Right cardiac atrium (tissue), 5 donors: Measurements from ENCODE around the gene MANBA. TPM values are rescaled to one million over a fixed set of nuclear protein-coding genes. Genes with fewer than 3 reads are reported as not detected.
"Not testable (repeated sequence)": the region's sequence is repeated elsewhere in the genome, so short reads cannot be mapped to it uniquely, and the experiment has no call there.

Source experiments
- ATAC-seq, 2 donors: fragments of 200-7000 bp; cut with Tn5 transposase; one replicate each; pipeline versions ENCODE4 v1.8.0 to v1.9.1; 2020; ENCODE audit warnings: moderate library complexity in 2 of 2, mild to moderate bottlenecking in 1 of 2
- DNase-seq, 3 donors: peaks; one replicate each; pipeline ENCODE4 v3.0.0-alpha.2; 2020
- H3K27ac ChIP-seq: one replicate; pipeline ENCODE4 v1.5.1; 2013; ENCODE audit warnings: mild to moderate bottlenecking, low read length, control low read depth, moderate library complexity
- H3K27me3 ChIP-seq: one replicate; pipeline ENCODE4 v1.6.1; 2013; ENCODE audit not compliant: control insufficient read depth, insufficient read depth
- H3K4me1 ChIP-seq: one replicate; pipeline ENCODE4 v1.6.1; 2013; ENCODE audit warnings: low read length; ENCODE audit not compliant: control insufficient read depth, insufficient read depth
- H3K4me3 ChIP-seq: one replicate; pipeline ENCODE4 v1.5.1; 2013; ENCODE audit warnings: low read length, control low read depth
- H3K9me3 ChIP-seq: one replicate; pipeline ENCODE4 v1.6.1; 2013; ENCODE audit warnings: low read length; ENCODE audit not compliant: control insufficient read depth
- WGBS: extraction: QIAGEN DNeasy Blood & Tissue Kit; methylation state at CpG from one replicate; pipeline ENCODE4 v1.1.7; 2013; 5-methylcytosine and 5-hydroxymethylcytosine counted together
- intact Hi-C, 4 donors: fragments of 100-400 bp; cut with DNase I; formaldehyde crosslinking; loops; one replicate each; pipeline versions ENCODE4 v1.11.0 to v1.14.0; 2022 to 2023
- polyA plus RNA-seq: library from polyadenylated mRNA; stranded (reverse); fragments of 200-250 nt; gene quantifications from one replicate; pipeline ENCODE4 v1.2.3, GENCODE V29; 2013
- total RNA-seq, 4 donors: library from RNA; stranded (reverse); fragmentation: NEBNext Ultra II Directional; extraction: Animal tissue kit (Norgen Biotek cat#: 25700); gene quantifications; one replicate each; pipeline ENCODE4 v1.2.1, GENCODE V29; 2021
- donor health status: healthy with polysubstance abuse.
- donor health status: DM: no; HTN: yes; CAD: no.
- donor health status: DM: no; HTN: no; CAD: no.
- donor health status: DM: no; HTN: yes; CAD: no; lungs with severe emphysema.
- donor health status: DM: yes; HTN: yes; CAD: no.

Gene MANBA
- total and polyA plus RNA-seq, 5 donors, result 9.0 to 36.5 (median 31.2) TPM

DNA sequence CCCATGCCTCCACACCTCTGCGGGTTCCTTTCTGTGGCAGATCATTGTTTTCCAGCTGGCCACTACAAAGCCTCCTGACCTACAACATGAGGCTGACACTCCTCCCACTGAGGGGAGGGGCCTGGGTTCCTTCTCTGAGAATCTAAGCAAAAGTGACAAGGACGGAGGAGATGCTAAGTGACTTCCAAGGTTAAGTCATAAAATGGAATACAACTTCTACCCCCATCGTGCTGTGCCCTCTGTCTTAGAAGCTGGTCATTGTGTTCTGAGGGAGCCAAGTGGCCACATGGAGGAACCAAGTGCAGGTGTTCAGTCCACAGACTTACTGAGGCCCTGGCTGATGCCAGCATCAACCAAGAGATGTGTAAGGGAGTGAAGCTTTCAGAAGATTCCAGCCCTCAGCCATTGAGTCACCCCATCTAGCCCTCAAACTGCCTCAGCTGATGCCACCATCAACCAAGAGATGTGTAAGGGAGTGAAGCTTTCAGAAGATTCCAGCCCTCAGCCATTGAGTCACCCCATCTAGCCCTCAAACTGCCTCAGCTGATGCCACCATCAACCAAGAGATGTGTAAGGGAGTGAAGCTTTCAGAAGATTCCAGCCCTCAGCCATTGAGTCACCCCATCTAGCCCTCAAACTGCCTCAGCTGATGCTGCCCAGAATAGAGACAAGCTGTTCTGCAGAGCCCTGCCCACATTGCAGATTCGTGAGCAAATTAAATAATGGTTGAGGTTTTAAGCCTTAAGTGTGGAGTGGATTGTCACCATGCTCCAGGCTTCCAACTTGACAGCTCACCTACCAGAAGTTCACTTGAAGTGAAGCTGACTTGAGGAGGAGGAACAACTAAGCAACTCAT is 140.8 kb downstream of the MANBA start:
- H3K9me3 ChIP-seq, H3K27ac ChIP-seq, DNase-seq, H3K4me3 ChIP-seq, H3K27me3 ChIP-seq, H3K4me1 ChIP-seq: not testable (repeated sequence)
- 65% methylated on average over 4 of the region's 4 CpGs for WGBS
- ATAC-seq, result peak; percentile 7 to 10
- intact Hi-C loops, result loop anchor here (2.0 to 10.0 kb wide), 8 partner anchors 165 to 477 kb away; partner anchors contain the start of gene BDH2 (in 3 of the 4)

DNA sequence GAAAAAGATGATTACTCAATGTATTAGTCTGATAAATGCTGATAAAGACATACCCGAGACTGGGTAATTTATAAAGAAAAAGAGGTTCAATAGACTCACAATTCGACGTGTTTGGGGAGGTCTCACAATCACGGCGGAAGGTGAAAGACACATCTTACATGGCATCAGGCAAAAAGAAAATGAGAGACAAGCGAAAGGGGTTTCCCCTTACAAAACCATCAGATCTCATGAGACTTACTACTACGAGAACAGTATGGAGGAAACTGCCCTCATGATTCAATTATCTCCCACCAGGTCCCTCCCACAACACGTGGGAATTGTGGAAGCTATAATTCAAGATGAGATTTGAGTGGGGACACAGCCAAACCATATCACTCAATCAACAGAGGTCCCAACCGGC is 141.7 kb downstream of the MANBA start:
- not testable (repeated sequence) for ATAC-seq, H3K4me1 ChIP-seq, H3K4me3 ChIP-seq, H3K9me3 ChIP-seq, DNase-seq, H3K27ac ChIP-seq, H3K27me3 ChIP-seq
- 67% methylated on average over 9 of the region's 9 CpGs for WGBS
- intact Hi-C loops, result loop anchor here in 1 of 4 donors (10.0 kb wide), 1 partner anchor 164 kb away; no protein-coding TSS in a partner anchor

DNA sequence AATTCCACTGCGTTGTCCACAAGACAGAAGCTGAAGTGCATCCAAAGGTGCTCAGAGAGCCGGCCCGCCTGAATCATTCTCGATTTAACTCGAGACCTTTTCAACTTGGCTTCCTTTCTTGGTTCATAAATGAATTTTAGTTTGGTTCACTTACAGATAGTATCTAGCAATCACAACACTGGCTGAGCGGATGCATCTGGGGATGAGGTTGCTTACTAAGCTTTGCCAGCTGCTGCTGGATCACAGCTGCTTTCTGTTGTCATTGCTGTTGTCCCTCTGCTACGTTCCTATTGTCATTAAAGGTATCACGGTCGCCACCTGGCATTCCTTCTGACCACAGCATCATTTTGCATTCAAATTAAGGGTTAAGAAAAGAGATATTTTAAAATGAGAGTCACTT is 144.1 kb downstream of the MANBA start:
- WGBS, result 63% methylated on average over 9 of the region's 9 CpGs
- no peaks in the 10 kb centered on the region for H3K9me3 ChIP-seq
- DNase-seq (no peak), ATAC-seq (no peak)
- no peak overlapping the region for H3K27ac ChIP-seq
- intact Hi-C loops, result loop anchor here in 1 of 4 donors (10.0 kb wide), 1 partner anchor 162 kb away; no protein-coding TSS in a partner anchor
- no peak overlapping the region for H3K4me3 ChIP-seq
- peaks cover 2% of the 10 kb centered on the region for H3K4me1 ChIP-seq
- H3K27me3 ChIP-seq, result no peaks in the 10 kb centered on the region

DNA sequence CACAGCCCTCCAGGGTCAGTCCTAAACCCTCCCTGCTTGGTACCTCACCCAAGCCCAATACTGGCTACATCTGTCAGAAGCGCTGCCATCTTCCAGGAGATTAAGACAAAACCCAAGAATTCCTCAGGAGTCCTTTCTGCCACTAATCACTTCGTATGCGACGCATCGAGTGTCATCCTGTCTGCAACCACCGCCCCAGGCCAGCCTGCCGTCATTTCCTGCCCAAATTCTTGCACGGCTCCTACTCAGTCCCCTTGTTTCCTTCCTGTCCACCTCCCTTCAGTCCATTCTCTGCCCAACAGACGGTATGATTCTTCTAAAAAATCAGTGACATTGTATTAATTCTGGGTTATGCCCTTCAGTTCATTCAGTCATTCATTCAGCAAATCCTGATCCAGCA is 146.0 kb downstream of the MANBA start:
- Histone ChIP-seq H3K27ac (peak overlapping the region; percentile 20), H3K4me3 (no peak overlapping the region), H3K27me3 (no peaks in the 10 kb centered on the region), H3K9me3 (no peaks in the 10 kb centered on the region), H3K4me1 (no peaks in the 10 kb centered on the region)
- no peak for DNase-seq
- ATAC-seq, result peak; percentile 34 to 74
- 66% methylated on average over 9 of the region's 9 CpGs for WGBS
- intact Hi-C loops, result loop anchor here in 1 of 4 donors (10.0 kb wide), 1 partner anchor 160 kb away; no protein-coding TSS in a partner anchor

DNA sequence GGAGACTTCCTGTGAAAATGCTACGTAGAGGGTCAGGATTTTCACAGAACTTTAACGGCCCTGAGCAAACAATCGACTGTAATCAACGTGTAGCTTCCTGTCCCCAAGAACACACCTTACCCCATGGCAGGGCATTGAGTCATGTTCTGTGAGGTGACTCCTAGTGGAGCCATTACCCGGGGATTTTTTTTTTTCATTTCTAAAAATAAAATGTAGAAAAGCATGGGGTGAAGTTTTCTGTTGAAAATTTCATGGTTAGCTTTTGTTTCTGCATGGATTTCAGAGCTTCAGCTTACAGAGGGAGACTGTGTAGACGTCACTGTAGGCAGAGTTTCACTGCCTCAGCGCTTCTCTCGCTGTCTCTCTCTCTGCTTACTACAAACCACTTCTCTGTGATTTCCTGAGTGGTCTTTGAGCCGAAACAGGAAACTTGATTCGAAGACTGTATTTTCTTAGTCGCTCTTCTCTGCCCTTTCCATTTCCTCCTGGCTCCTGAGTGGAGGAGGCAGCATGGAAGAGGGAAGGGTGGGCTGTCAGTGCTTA is 147.9 kb downstream of the MANBA start:
- Histone ChIP-seq H3K4me3 (no peak overlapping the region), H3K4me1 (no peaks in the 10 kb centered on the region), H3K27ac (no peak overlapping the region), H3K9me3 (no peaks in the 10 kb centered on the region), H3K27me3 (no peaks in the 10 kb centered on the region)
- peak in 1 of 2 donors; percentile 52 for ATAC-seq
- 51% methylated on average over 11 of the region's 11 CpGs for WGBS
- intact Hi-C loops, result loop anchor here in 1 of 4 donors (10.0 kb wide), 1 partner anchor 158 kb away; no protein-coding TSS in a partner anchor
- DNase-seq, result no peak

DNA sequence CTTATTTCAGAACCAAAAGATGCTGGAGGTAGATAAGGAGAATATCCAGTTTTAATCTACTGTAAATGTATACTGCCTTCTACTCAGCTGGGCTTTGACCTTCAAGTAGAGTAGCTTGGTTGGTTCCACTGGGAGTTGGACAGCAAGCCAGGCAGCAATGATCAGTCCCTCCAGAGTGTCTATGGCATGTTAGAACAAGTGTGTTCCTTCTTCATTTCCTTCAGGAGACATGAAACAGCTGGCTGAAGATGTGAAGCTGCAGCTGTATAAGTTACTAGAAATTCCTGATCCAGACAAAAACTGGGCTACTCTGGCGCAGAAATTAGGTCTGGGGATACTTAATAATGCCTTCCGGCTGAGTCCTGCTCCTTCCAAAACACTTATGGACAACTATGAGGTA is 148.6 kb downstream of the MANBA start:
- H3K9me3 ChIP-seq, result no peaks in the 10 kb centered on the region
- DNase-seq (no peak), ATAC-seq (no peak)
- WGBS, result 95% methylated on average over 2 of the region's 2 CpGs
- no peak overlapping the region for H3K27ac ChIP-seq
- intact Hi-C loops, result loop anchor here in 1 of 4 donors (10.0 kb wide), 1 partner anchor 157 kb away; no protein-coding TSS in a partner anchor
- H3K4me3 ChIP-seq, result no peak overlapping the region
- no peaks in the 10 kb centered on the region for H3K4me1 ChIP-seq
- H3K27me3 ChIP-seq, result no peaks in the 10 kb centered on the region

DNA sequence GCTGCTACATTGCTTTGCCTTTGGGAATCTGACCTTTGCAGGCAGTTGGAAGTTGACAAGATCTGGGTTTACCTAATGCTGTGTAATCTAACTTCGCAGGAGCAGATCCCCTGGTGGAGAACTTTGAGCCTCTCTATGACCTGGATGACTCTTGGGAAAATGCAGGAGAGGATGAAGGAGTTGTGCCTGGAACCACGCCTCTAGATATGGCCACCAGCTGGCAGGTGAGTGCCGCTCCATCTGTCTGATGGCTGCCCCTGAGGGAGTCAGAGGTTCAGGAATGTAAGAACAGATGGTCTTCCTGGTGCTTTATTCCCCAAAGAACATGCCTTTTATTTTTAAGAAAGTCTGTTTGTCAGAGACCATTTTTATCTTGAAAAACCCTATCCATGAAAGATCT is 150.3 kb downstream of the MANBA start:
- Histone ChIP-seq H3K27ac (no peak overlapping the region), H3K4me1 (peaks cover 2% of the 10 kb centered on the region), H3K4me3 (no peak overlapping the region), H3K9me3 (no peaks in the 10 kb centered on the region), H3K27me3 (no peaks in the 10 kb centered on the region)
- WGBS, result 89% methylated on average over 3 of the region's 3 CpGs
- no peak for DNase-seq
- no peak for ATAC-seq
- intact Hi-C loops, result loop anchor here in 1 of 4 donors (10.0 kb wide), 1 partner anchor 156 kb away; no protein-coding TSS in a partner anchor

DNA sequence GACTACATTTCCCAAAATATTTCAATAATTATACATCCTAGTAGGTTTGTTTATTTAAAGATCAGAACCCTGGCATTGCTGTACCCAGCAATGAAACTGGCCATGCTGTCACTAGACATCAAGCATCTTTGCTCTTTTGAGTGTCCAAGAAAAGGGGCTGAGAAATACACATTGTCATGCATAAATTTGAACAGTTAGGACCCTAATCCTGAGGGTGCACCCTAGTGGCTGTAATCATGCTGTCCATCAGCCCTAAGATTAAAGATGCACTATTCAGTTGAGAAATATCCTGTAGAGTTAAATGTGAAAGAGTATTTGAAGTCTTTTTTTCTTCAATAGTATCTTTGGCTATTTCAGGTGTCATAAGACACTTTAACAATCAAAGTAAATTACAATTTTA is 150.8 kb downstream of the MANBA start:
- Histone ChIP-seq H3K27me3 (no peaks in the 10 kb centered on the region), H3K4me1 (peaks cover 2% of the 10 kb centered on the region), H3K9me3 (no peaks in the 10 kb centered on the region), H3K4me3 (no peak overlapping the region), H3K27ac (no peak overlapping the region)
- ATAC-seq (no peak), DNase-seq (no peak)
- intact Hi-C loops, result loop anchor here in 1 of 4 donors (10.0 kb wide), 1 partner anchor 155 kb away; no protein-coding TSS in a partner anchor

DNA sequence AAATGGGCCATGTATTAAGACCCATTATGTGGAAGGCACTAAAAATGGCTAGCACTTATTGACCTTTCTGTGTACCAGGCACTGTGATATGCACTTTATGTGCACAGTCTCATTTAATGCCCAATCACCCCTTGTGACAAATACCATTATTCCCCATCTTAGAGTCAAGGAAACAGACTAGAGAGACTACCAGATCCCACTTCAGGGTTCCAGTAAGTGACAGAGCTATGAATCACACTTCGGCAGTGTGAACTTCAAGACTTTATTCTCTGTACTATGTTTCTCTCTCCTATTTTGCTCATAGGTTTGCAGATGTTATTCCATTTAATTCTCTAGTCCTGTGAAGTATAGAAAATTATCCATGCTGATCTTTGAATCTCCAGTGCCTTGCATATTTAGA is 152.6 kb downstream of the MANBA start:
- H3K27ac ChIP-seq, result no peak overlapping the region
- no peaks in the 10 kb centered on the region for H3K27me3 ChIP-seq
- WGBS, result 98% methylated on average over 1 of the region's 1 CpG
- H3K4me1 ChIP-seq, result peaks cover 2% of the 10 kb centered on the region
- H3K4me3 ChIP-seq, result no peak overlapping the region
- H3K9me3 ChIP-seq, result no peaks in the 10 kb centered on the region
- intact Hi-C loops, result loop anchor here in 1 of 4 donors (10.0 kb wide), 1 partner anchor 153 kb away; no protein-coding TSS in a partner anchor
- DNase-seq (no peak), ATAC-seq (no peak)

DNA sequence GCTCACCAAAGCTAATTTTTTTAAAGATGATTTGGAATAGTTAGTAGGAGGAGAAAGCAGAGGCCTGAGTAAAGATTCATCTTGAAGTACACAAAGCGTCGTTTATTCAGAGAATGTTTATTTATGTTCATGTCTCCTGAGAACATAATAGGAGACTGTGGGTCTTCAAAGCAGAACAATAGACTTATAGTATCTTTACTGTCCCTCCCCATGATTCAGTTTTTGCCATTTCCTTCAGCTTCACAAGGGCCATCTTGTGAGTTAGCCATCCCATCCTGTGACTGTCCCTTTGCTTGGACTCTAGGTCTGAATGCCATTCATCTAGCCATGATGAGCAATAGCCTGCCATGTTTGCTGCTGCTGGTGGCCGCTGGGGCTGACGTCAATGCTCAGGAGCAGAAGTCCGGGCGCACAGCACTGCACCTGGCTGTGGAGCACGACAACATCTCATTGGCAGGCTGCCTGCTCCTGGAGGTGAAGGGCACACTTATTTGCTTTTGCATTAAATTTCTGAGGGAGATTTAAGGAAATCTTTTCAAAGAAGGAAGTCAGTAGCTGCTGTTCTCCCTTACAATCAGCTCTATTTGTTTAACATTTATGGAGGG is 153.8 kb downstream of the MANBA start:
- intact Hi-C loops, result loop anchor here in 1 of 4 donors (10.0 kb wide), 1 partner anchor 152 kb away; no protein-coding TSS in a partner anchor
- Histone ChIP-seq H3K27ac (no peak overlapping the region), H3K4me1 (peaks cover 2% of the 10 kb centered on the region), H3K9me3 (no peaks in the 10 kb centered on the region), H3K4me3 (no peak overlapping the region), H3K27me3 (no peaks in the 10 kb centered on the region)
- WGBS, result 87% methylated on average over 7 of the region's 7 CpGs
- ATAC-seq (no peak), DNase-seq (no peak)
